NT2/D1 (cell line): ENCODE data around the gene CPM.
"Not testable (repeated sequence)": the region's sequence is repeated elsewhere in the genome, so short reads cannot be mapped to it uniquely, and the experiment has no call there.

Experiments
- DNase-seq: peaks from one replicate; pipeline ENCODE4 v3.0.0-alpha.2; 2011; ENCODE audit warnings: low read depth, low spot score
- H3K27me3 ChIP-seq: 2 replicates; pipeline ENCODE4 v1.6.0; 2011; ENCODE audit warnings: mild to moderate bottlenecking; ENCODE audit not compliant: insufficient read length, insufficient read depth
- H3K36me3 ChIP-seq: 2 replicates; pipeline ENCODE4 v1.6.1; 2011; ENCODE audit warnings: mild to moderate bottlenecking, low read length, mixed read lengths; ENCODE audit not compliant: insufficient read depth, insufficient read length
- H3K4me1 ChIP-seq: 2 replicates; pipeline ENCODE4 v1.5.1; 2011; ENCODE audit not compliant: insufficient read depth, insufficient read length
- H3K4me3 ChIP-seq: 2 replicates; pipeline ENCODE4 v1.5.1; 2011; ENCODE audit warnings: low read depth; ENCODE audit not compliant: insufficient read length
- H3K9ac ChIP-seq: 2 replicates; pipeline ENCODE4 v1.6.0; 2011; ENCODE audit warnings: low read depth; ENCODE audit not compliant: insufficient read length
- H3K9me3 ChIP-seq: 2 replicates; pipeline ENCODE4 v1.5.1; 2011; ENCODE audit warnings: mild to moderate bottlenecking, low read length; ENCODE audit not compliant: insufficient read depth
- SUZ12 ChIP-seq: IDR thresholded peaks from 2 replicates; pipeline ENCODE4 v1.6.1; 2011; ENCODE audit not compliant: insufficient read length, insufficient read depth; ENCODE audit errors: extremely low read depth
- YY1 ChIP-seq: IDR thresholded peaks from 2 replicates; pipeline ENCODE4 v1.6.1; 2011; ENCODE audit not compliant: insufficient read length, insufficient read depth
- ZNF274 ChIP-seq: IDR thresholded peaks from 2 replicates; pipeline ENCODE4 v1.6.1; 2011; ENCODE audit warnings: mild to moderate bottlenecking, low read depth, low read length

The CPM gene

DNA sequence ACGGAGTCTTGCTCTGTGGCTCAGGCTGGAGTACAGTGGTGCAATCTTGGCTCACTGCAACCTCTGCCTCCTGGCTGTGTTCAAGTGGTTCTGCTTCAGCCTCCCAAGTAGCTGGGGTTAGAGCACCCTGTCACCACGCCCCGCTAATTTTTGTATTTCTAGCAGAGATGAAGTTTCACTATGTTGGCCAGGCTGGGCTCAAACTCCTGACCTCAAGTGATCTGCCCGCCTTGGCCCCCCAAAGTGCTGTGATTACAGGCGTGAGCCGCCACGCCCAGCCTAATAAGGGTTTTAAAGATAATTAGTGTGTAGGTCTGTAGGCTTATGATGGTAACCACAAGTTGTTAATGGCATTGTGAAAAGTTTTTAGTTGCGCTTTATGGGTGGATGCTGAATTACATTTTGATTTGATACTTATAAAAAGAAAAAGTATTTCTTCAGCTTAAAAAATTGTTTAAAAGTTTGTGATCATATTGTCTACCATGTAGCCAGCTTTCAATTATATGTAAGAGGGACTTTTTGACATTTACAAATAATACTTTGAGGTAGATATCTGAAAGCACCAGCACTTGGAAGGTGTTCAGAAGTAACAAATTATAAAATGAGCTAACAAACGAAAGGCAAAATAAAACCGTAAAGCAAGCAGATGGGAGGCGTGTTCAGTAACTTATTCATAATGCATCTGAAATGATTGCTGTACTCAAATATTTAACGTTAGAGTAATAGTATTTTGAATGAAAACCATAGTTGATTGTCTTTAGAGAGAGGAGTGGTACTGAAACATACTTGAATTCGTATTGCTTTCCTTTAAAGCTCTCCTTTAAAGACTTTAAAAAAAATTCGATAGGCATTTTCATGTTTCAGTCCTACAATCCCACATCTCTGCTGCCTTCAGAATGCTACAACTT lies 87.9 kb downstream of the CPM start:
- Histone ChIP-seq H3K9me3 (no peaks in the 10 kb centered on the region), H3K36me3 (peaks cover 49% of the 10 kb centered on the region), H3K4me3 (no peak overlapping the region), H3K4me1 (no peaks in the 10 kb centered on the region), H3K27me3 (no peaks in the 10 kb centered on the region), H3K9ac (no peak overlapping the region)
- no peak for TF ChIP-seq ZNF274
- no peak for TF ChIP-seq YY1
- TF ChIP-seq SUZ12: no peak
- DNase-seq: no peak

DNA sequence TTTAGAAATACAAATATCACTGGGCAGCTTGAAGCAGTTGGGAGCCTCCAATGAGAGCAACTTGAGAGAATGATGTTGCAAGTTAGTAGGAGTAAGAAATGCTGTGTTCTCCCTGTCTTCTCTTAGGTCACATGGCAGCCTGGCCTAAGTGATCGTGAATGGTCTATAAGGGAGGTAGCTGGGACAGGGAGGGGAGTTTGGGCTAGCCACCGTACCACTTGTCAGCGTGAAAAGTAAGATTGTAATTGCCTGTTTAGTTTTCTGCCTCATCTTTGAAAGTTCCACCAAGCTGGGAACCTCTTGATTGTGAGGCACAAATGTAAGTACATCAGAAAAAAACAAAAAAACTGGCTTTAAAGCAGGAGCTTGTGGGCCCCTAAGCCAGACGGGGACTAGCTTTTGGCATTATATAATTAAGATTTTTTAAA lies 88.6 kb downstream of the CPM start:
- Histone ChIP-seq H3K9ac (no peak overlapping the region), H3K4me1 (no peaks in the 10 kb centered on the region), H3K36me3 (peaks cover 56% of the 10 kb centered on the region), H3K27me3 (no peaks in the 10 kb centered on the region), H3K9me3 (no peaks in the 10 kb centered on the region), H3K4me3 (no peak overlapping the region)
- no peak for DNase-seq
- TF ChIP-seq YY1 (no peak), SUZ12 (no peak), ZNF274 (no peak)

DNA sequence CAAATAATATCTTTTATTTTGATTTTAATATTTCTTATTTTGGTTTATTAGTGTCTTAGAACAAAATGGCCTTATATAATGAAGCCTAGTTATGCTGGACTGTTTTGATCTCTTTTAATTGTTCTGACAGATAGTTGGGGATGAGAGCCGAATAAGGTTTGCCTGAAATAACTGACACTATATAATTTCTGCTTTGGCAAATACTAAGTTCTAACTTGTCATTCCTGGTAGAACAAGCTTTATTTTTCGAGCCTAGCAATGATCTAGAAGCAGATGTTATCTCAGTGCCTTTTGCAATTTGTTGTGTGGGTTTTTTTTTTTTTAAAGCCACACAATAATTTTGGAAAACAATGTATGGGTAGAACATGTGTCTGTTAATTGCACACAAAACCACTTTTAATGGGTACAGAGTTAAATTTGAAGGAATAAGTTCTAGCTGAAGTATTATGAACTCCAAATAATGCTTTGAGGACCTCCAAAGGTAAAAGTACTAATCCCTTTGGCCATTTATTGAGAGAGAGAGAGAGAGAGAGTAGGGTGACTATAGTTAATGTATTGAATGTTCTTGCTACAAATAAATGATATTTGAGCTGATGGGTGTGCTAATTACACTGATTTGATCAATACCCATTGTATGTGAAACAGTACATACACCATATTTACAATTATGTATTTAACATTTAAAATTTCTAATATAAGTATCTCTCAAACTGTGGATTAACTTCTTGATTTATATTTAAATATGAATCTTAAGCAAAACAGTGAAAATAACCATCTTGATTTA lies 90.0 kb downstream of the CPM start:
- H3K36me3 ChIP-seq: peaks cover 69% of the 10 kb centered on the region
- no peaks in the 10 kb centered on the region for H3K4me1 ChIP-seq
- H3K4me3 ChIP-seq: no peak overlapping the region
- H3K9ac ChIP-seq: no peak overlapping the region
- no peaks in the 10 kb centered on the region for H3K9me3 ChIP-seq
- no peak for TF ChIP-seq ZNF274
- no peak for TF ChIP-seq SUZ12
- TF ChIP-seq YY1: no peak
- DNase-seq: no peak
- no peaks in the 10 kb centered on the region for H3K27me3 ChIP-seq

DNA sequence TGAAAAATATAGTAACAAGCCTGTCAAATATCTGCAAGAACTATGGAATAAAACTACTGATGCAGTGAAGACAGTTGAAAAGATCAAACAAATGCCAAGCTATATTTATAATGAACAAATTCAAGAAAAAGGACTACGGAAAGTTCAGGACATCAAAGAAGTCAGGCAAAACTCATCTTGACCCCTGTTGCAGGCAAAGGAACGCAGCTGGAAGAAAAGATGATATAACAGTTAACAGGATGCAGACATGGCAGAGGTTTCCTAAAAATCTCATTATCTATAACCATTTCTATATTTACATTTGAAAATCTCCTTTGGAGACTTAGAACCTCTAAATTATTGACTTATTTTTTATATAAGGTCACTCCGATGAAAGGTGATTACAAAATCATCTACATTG lies 90.8 kb downstream of the CPM start:
- no peaks in the 10 kb centered on the region for H3K27me3 ChIP-seq
- H3K4me1 ChIP-seq: no peaks in the 10 kb centered on the region
- no peak for DNase-seq
- no peak overlapping the region for H3K4me3 ChIP-seq
- H3K9me3 ChIP-seq: no peaks in the 10 kb centered on the region
- H3K36me3 ChIP-seq: peaks cover 78% of the 10 kb centered on the region
- H3K9ac ChIP-seq: no peak overlapping the region
- no peak for TF ChIP-seq YY1
- no peak for TF ChIP-seq SUZ12
- no peak for TF ChIP-seq ZNF274

DNA sequence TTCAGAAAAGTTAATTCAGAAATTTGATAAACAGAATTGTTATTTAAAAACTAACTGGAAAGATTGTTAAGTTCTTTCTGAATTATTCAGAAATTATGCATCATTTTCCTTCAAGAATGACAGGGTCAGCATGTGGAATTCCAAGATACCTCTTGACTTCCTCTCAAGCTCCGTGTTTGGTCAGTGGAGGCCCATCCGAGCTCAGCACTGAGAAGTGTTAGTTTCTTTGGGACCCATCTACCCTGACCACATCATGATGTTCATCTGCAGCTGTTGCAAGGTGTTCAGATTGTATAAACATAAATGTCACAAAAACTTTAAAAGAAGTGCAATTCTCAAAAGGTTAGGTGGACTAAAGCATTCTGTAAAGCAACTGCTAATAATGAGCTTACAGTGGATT lies 91.3 kb downstream of the CPM start:
- Histone ChIP-seq H3K4me1 (no peaks in the 10 kb centered on the region), H3K9ac (no peak overlapping the region), H3K27me3 (no peaks in the 10 kb centered on the region), H3K36me3 (peaks cover 82% of the 10 kb centered on the region), H3K4me3 (no peak overlapping the region), H3K9me3 (no peaks in the 10 kb centered on the region)
- DNase-seq: no peak
- TF ChIP-seq SUZ12 (no peak), YY1 (no peak), ZNF274 (no peak)

DNA sequence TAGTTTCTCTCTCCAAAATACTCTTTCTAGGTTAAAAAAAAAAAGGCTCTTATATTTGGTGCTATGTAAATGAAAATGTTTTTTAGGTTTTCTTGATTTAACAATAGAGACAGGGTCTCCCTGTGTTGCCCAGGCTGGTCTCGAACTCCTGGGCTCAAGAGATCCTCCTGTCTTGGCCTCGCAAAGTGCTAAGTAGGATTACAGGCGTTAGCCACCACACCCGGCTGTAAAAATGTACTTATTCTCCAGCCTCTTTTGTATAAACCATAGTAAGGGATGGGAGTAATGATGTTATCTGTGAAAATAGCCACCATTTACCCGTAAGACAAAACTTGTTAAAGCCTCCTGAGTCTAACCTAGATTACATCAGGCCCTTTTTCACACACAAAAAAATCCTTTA lies 91.8 kb downstream of the CPM start:
- DNase-seq: not testable (repeated sequence)
- peaks cover 87% of the 10 kb centered on the region for H3K36me3 ChIP-seq

DNA sequence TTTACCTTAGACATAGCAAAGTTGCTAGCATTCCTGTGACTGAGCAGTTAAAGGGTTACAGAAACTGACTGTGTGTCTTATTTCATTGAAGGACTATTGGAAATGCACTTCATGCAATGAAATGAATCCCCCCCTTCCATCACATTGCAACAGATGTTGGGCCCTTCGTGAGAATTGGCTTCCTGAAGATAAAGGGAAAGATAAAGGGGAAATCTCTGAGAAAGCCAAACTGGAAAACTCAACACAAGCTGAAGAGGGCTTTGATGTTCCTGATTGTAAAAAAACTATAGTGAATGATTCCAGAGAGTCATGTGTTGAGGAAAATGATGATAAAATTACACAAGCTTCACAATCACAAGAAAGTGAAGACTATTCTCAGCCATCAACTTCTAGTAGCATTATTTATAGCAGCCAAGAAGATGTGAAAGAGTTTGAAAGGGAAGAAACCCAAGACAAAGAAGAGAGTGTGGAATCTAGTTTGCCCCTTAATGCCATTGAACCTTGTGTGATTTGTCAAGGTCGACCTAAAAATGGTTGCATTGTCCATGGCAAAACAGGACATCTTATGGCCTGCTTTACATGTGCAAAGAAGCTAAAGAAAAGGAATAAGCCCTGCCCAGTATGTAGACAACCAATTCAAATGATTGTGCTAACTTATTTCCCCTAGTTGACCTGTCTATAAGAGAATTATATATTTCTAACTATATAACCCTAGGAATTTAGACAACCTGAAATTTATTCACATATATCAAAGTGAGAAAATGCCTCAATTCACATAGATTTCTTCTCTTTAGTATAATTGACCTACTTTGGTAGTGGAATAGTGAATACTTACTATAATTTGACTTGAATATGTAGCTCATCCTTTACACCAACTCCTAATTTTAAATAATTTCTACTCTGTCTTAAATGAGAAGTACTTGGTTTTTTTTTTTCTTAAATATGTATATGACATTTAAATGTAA lies 93.5 kb downstream of the CPM start:
- DNase-seq: no peak
- Histone ChIP-seq H3K4me3 (no peak overlapping the region), H3K9me3 (no peaks in the 10 kb centered on the region), H3K9ac (no peak overlapping the region), H3K4me1 (no peaks in the 10 kb centered on the region), H3K27me3 (no peaks in the 10 kb centered on the region), H3K36me3 (peaks cover 93% of the 10 kb centered on the region)
- TF ChIP-seq YY1: no peak
- no peak for TF ChIP-seq SUZ12
- TF ChIP-seq ZNF274: no peak

More for the DNA sequence above, 91.8 kb downstream of the CPM start:
- H3K4me1 ChIP-seq, H3K4me3 ChIP-seq, H3K9me3 ChIP-seq, H3K27me3 ChIP-seq, H3K9ac ChIP-seq: not testable (repeated sequence)
